NCI-H226 (cell line): Measurements from ENCODE around the gene FUT9.
"Not testable (repeated sequence)": the region's sequence is repeated elsewhere in the genome, so short reads cannot be mapped to it uniquely, and the experiment has no call there.

Experiments used
- DNase-seq: peaks from one replicate; pipeline ENCODE4 v3.0.0-alpha.2; 2015

Gene FUT9

DNA sequence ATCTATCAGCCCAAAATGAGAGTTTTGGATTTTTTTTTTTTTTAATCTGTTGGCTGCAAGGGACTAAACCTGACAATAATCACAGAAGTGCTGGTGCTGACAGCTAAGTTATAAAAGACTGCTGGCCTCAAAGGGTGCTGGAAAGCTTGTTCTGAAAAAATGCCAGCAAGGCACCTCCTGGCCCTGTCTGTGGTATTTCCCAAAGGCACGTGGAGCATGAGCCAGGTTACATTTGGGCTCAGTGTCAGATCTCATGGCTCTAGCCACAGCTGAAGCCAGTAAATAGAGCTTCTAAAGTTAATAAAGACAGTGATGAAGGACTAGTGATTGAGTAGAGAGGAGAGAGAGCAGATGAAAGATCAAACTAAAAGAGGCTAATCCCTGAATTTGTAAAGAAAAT is 178.9 kb downstream of the FUT9 start:
- no peak for DNase-seq

DNA sequence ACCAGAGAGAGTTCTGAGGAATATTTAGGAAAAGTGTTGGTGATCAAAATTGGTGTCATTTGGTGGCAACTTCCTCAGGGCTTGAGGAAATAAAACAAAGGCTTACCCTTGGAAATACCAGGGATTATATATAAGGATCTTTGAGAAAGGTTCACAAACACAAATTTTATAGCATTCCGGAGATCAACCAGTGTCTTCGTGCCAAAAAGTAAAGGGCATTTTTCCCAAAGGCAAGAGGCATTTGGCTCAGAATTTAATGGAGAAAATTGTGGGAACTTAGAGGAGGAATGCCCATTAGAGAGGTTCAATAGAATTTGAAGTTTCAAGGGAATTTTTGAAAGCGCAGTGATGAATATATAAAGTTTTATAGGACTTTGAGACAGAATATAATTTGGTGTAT is 179.5 kb downstream of the FUT9 start:
- DNase-seq = no peak

DNA sequence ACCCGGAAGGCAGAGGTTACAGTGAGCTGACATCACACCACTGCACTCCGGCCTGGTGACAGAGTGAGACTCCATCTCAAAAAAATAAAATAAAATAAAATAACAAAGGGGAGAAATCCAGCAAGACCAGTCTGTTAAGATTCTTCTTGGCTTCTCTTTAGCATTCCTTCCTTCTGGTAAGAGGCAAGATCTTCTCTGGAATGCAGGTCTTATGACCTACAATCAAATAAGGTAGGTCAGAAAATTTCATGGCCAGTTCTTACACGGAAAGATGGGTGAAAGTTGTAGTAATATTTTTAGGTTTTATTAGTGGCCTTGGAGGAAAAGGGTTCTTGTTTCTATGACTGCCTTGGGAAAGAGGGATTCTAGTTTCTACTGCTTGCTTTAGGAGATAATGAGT is 180.9 kb downstream of the FUT9 start:
- no peak for DNase-seq

DNA sequence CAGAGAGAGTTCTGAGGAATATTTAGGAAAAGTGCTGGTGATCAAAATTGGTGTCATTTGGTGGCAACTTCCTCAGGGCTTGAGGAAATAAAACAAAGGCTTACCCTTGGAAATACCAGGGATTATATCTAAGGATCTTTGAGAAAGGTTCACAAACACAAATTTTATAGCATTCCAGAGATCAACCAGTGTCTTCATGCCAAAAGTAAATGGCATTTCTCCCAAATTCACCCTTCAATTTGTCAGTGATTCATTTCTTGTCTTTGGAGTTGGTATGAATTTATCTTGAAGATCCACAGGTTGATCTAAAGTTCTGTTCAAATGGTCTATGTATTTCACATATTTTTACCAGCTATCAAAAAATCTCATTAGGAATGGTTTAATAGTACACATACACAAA is 181.5 kb downstream of the FUT9 start:
- DNase-seq = no peak

DNA sequence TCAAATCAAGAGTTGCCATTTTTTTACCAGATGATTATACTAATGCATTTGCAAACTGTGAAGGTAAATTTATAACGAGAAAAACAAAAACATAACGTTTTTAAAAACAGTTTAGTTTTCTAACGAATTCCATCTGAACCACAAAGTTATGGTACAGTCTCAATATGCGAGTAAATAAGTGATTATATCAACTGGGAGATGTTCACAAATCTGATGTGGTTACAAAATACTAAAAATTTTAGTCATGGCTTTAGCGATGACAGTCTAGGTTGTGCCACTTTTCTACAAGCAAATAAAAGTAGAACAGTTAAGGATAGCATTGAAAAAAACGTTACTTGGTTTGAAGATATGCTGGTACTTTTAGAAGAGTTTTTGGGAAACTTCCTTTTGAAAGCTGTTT is 186.8 kb downstream of the FUT9 start:
- no peak for DNase-seq

DNA sequence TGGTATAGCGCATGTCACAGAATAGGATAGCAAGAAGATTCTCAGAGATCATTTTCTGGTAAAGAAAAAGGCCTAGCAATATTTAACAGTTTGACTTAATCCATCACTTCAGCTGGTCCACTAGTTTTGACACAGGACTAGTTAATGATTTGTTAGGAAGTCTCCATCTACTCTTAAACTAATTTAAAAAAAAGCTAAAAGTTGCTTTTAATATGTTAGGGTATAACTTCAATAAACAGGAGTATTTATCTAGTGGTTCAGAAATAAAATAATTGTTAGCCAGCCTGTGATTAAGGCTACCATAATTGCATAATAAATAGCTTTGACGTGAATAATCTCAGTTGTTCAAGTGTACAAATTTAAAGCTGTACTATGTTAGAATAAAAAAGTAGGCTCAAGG is 195.6 kb downstream of the FUT9 start:
- DNase-seq = no peak

DNA sequence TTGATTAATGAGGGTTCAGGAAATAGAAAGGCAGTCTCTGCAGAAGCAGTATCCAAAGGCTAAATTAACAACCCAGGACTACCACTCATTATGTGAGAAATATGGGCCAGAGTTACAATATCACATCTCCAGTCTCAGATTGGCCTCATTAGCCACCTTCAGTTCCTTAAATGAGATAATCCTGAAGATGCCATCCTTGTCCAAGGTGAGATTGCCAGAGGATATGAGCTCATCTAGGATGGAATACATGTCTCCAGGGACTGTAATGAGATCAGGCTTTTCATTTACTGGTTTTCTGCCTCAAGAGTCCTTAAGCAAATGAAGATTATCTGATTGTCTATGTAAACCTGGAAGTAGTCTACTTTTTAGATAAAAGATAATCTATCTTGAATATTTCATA is 196.3 kb downstream of the FUT9 start:
- no peak for DNase-seq

DNA sequence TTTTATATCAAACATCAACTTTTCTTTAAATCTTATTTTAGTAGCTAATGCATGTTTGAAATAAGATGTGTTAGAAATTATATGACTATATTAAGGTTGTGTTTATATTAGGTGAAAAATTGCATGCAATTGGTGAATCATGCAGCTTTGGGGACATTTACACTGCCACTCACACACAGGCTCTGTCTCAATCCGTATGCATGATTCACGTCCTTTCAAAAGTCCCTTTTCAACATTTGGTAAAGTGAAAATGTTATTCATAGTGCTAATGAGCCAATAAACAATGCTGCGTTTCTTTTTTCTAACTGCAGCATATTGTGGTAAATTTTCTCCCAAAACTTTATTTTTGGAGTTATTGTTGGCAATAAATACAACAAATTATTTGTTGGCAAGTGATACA is 198.0 kb downstream of the FUT9 start:
- DNase-seq = no peak

DNA sequence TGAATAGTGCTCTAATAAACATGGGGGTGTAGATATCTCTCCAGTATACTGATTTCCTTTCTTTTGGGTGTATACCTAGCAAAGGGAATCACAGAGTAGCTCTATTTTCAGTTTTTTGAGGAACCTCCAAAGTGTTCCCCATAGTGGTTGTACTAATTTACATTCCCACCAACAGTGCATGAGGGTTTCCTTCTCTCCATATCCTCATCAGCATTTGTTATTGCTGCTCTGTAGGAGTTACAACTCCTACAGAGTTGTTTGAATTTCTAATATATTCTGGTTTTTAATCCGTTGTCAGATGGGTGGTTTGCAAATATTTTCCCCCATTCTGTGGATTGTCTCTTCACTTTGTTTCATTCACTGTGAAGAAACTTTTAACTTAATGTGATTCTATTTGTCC is 207.9 kb downstream of the FUT9 start:
- no peak for DNase-seq

DNA sequence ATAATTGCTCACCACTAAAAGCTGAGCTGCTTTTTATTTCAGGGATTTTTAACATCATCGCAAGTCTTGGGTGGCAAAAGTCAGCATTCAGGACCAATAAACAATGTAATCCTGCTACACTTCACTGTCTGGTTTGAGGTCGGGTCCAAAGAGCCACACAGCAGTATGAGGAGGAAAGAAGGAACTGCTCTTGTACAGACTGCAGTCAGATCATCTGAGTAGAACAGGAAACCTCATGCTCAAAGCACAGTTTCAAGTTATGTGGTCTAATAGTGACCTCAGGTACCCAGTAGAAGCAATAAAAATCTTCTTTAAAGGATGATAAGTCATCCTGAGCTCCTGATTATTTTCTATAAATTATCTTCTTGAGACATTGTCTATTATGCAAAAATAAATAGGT is 211.4 kb downstream of the FUT9 start:
- no peak for DNase-seq

DNA sequence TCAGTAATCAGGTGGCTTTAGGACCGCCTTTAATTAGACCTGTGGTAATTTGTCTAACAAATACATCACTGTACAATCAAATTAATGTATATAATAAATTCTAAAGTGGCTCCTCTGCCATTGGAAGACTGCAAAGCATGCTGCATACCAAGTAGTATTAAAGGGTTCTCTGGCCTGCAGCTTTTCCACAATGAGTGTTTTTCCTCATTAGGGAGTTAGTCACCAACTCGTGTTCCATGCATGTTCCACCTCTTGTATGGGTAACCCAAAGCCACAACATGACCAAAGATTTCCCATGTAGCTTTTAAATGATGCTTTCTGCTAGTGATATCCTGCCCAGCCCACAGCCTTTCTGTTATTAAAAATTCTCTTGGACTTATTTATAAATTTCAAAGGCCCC is 218.7 kb downstream of the FUT9 start:
- DNase-seq = no peak

DNA sequence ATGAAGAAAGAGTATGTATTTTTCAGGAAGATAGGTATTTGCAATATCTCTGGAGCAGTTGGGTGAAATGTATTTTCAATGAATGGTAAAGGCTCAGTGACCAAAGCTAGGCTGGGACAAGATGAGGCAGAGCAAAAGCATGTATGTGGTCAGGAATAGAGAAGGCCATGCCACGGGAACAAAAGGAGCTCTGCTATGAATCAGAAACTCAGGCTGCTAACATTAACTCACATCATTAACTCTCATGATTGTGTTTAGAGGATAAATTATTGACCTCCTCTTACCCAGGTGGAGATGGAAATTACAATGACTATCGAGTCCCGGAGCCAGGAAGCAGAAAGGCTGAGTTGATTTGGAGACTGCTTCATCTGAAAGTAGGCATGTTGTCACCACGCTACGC is 220.2 kb downstream of the FUT9 start:
- DNase-seq = no peak

DNA sequence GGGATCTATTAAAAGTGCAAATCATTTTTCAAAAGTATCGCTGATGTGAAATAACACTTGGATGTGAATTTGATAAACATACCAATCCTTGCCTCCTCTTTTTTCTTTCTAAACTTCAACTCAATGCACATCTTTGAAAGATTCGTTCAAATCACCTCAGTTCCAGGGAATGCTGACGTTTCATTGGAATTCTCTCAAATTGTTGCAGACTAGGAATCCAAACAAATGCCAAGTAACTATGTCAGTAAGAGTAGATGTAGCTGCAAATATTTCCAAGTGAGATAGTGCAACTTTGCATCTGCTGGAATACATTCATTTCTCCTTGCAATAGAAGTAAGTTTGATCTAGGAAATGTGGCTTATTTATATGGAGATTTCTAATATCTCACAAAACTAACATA is 220.7 kb downstream of the FUT9 start:
- no peak for DNase-seq

DNA sequence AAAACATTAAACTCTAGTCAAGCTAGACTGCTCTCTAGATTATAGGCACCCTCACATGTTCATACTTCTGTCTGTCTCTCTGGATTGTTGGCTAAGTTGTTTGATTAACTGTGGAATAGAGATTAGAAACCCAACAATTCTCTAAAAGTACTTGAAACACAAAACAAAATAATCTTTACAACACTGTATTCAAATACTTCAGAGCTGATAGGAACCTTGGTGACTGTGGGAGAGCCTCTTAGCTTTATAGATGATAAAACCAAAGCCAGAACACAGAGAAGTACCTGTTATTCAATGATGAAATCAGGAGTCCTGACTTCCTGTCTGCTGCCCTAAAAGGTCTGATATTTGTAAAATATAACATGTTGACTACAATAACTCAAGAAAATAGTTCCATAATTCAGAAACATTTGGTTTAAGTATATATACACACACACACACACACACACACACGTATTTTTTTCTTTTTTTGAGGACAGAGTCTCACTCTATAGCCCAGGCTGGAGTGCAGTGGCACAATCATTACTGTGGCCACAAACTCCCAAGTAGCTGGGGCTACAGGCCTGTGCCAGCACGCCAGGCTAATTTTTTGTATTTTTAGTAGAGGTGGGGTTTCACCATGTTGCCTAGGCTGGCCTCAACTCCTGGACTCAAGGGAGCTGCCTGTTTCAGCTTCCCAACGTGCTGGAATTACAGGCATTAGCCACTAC is 222.0 kb downstream of the FUT9 start:
- DNase-seq = no peak

DNA sequence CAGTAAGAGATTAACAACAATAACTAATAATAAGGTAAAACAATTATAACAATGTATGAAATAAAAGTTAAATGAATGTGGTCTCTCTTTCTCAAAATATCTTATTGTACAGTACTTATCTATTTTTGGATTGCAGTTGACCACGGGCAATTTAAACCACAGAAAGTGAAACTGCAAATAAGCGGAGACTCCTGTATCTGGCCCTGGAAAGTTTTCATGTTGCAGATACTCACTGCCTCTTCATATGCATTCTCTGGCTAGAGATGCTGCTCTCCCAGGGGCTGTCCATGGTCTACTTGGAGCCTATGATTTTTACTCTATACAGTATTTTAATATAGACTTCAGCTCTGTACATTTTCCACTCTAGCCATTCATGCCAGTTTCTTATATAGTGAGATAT is 230.8 kb downstream of the FUT9 start:
- DNase-seq = no peak

DNA sequence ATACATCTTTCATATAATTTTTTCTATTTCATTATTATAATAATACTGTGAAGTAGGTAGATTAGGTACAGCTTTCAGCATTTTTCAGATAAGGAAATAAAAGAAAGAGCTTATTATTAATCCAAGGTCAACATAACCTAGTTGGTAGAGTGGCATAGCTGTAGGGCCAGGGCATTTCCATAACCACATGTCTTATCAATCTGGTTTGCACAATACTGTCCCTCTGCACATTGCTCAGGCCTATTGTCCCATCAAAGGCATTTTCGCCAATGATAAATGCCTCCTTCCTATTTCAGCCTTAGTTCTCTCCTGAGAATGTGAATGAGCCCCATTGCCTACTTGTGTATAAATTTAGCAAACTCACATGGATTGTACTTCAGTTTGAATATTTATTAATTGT is 234.0 kb downstream of the FUT9 start:
- no peak for DNase-seq

DNA sequence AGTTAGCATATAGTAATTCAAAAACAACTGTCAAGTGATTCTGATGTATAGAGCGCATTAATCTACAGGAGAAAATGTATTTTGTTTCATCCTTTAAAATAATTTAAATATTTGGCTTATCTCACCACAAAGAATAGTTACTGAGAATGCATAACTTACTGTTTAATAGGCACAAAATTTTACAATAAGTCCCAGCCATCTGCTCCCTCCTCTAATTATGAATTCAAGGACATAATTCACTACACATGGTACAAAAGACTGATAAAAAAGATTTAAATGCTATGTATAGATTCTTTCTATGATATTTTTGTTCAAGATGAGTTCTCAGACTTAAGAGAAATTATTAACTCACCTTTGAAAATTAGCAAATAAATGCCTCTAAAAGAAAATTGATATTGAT is 242.0 kb downstream of the FUT9 start:
- DNase-seq = no peak

DNA sequence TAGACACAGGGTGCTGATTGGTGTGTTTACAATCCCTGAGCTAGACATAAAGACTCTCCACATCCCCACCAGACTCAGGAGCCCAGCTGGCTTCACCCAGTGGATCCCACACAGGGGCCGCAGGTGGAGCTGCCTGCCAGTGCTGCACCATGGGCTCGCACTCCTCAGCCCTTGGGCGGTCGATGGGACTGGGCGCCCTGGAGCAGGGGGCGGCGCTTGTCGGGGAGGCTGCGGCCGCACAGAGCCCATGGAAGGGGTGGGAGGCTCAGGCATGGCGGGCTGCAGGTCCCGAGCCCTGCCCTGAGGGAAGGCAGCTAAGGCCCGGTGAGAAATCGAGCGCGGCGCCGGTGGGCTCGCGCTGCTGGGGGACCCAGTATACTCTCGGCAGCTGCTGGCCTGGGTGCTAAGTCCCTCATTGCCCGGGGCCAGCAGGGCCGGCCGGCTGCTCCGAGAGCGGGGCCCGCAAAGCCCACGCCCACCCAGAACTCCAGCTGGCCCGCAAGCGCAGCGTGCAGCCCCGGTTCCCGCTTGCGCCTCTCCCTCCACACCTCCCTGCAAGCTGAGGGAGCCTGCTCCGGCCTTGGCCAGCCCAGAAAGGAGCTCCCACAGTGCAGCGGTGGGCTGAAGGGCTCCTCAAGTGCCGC is 245.1 kb downstream of the FUT9 start:
- DNase-seq = not testable (repeated sequence)
